Heart right ventricle (tissue), 16 donors: ENCODE results near the gene ZNF71. TPM values are rescaled to one million over a fixed set of nuclear protein-coding genes. Genes with fewer than 3 reads are reported as not detected.
"Not testable (repeated sequence)": the region's sequence is repeated elsewhere in the genome, so short reads cannot be mapped to it uniquely, and the experiment has no call there.

Experiments
- ATAC-seq, 8 donors: fragments of 200-7000 bp; cut with Tn5 transposase; one replicate each; pipeline ENCODE4 v1.9.1; 2020; ENCODE audit warnings: mild to moderate bottlenecking in 8 of 8, moderate library complexity in 8 of 8, moderate number of reproducible peaks in 1 of 8
- DNase-seq, 2 donors: peaks; one replicate each; pipeline ENCODE4 v3.0.0-alpha.2; 2020
- H3K27ac ChIP-seq, 10 donors: fragments of 200-600 bp; sonication (generic) in 2 of 10; one replicate each; pipeline versions ENCODE4 v1.5.0 to v1.8.0; 2020 to 2022; ENCODE audit warnings: mild to moderate bottlenecking in 3 of 10
- H3K27me3 ChIP-seq, 7 donors: fragments of 200-600 bp; one replicate each; pipeline ENCODE4 v1.8.0; 2021 to 2022; ENCODE audit warnings: mild to moderate bottlenecking in 2 of 7
- H3K36me3 ChIP-seq, 9 donors: fragments of 200-600 bp; sonication (generic) in 1 of 9; one replicate each; pipeline versions ENCODE4 v1.5.0 to v1.8.0; 2020 to 2022; ENCODE audit warnings: mild to moderate bottlenecking in 2 of 9
- H3K4me1 ChIP-seq, 9 donors: fragments of 200-600 bp; sonication (generic) in 1 of 9; one replicate each; pipeline versions ENCODE4 v1.5.0 to v1.8.0; 2020 to 2022; ENCODE audit warnings: mild to moderate bottlenecking in 4 of 9
- H3K4me3 ChIP-seq, 10 donors: fragments of 200-600 bp; sonication (generic) in 2 of 10; one replicate each; pipeline versions ENCODE4 v1.5.0 to v1.8.0; 2020 to 2022; ENCODE audit warnings: mild to moderate bottlenecking in 7 of 10, moderate library complexity in 2 of 10
- H3K9me3 ChIP-seq, 11 donors: fragments of 200-600 bp in 10 of 11; sonication (generic) in 2 of 11; one replicate each; pipeline versions ENCODE4 v1.5.0 to v1.8.0; 2013 to 2022; ENCODE audit warnings: mild to moderate bottlenecking in 2 of 11, control low read depth in 1 of 11, moderate library complexity in 1 of 11
- WGBS, 2 donors: extraction: QIAGEN DNeasy Blood & Tissue Kit; methylation state at CpG; one replicate each; pipeline ENCODE4 v1.1.7; 2013; ENCODE audit warnings: inconsistent platforms in 1 of 2; 5-methylcytosine and 5-hydroxymethylcytosine counted together
- intact Hi-C, 10 donors: fragments of 100-400 bp; cut with DNase I; formaldehyde crosslinking; loops; one replicate each; pipeline versions ENCODE4 v1.11.1 to v1.14.2; 2022
- polyA plus RNA-seq, 2 donors: library from polyadenylated mRNA; stranded (reverse); fragments of 200-250 nt; gene quantifications; one replicate each; pipeline ENCODE4 v1.2.3, GENCODE V29; 2013
- total RNA-seq, 10 donors: library from RNA; stranded (reverse); fragmentation: NEBNext Ultra II Directional in 3 of 10; extraction: Animal tissue kit (Norgen Biotek cat#: 25700) in 3 of 10; gene quantifications; one replicate each; pipeline versions ENCODE4 v1.2.1 to v1.2.4, GENCODE V29; 2021 to 2023
- TF ChIP-seq, protein P1 (sequence below), 9 donors: fragments of 200-600 bp; sonication (generic) in 2 of 9; IDR thresholded peaks; one replicate each; pipeline versions ENCODE4 v1.5.0 to v1.8.0; 2021 to 2022; ENCODE audit warnings: antibody characterized with exemption in 9 of 9, mild to moderate bottlenecking in 5 of 9, moderate library complexity in 1 of 9
- donor health status: Arrhythmogenic right ventricular cardiomyopathy.
- donor health status: ischemic (EF 13 %, LVEDD 7.1; RV severe dilation, severe dysfunction).
- donor health status: healthy with polysubstance abuse.
- donor health status: DM: no; HTN: yes; CAD: no.
- donor health status: DM: no; HTN: no; CAD: no.
- donor health status: ischemic (EF 25% LVEDD 6.9; RV normal size, moderate dysfunction).
- donor health status: ischemic (EF 25% LVEDD 5.7; RV mildly dilated, moderate dysfunction).
- donor health status: healthy.
- donor health status: DM: yes; HTN: yes; CAD: no.
- donor health status: Ischemic cardiomyopathy.
- donor health status: ischemic (EF 35%, LVEDD 5.7; RV mildly dilated, moderate dysfunction).
- donor health status: nonischemic (EF 11% LVEDD 7.7; RV severe dilation, severe dysfunction).
- donor health status: DM: yes; HTN: yes; CAD: no.
- donor health status: PGD.
- donor health status: ischemic (EF 29% LVEDD 5.4; RV normal size, mild dysfunction).
- donor health status: nonischemic (EF 23%, LVEDD 6.1; RV moderate dilation, normal function).

Gene ZNF71
- total and polyA plus RNA-seq, 12 donors, result 2.9 to 7.2 (median 6.1) TPM

DNA sequence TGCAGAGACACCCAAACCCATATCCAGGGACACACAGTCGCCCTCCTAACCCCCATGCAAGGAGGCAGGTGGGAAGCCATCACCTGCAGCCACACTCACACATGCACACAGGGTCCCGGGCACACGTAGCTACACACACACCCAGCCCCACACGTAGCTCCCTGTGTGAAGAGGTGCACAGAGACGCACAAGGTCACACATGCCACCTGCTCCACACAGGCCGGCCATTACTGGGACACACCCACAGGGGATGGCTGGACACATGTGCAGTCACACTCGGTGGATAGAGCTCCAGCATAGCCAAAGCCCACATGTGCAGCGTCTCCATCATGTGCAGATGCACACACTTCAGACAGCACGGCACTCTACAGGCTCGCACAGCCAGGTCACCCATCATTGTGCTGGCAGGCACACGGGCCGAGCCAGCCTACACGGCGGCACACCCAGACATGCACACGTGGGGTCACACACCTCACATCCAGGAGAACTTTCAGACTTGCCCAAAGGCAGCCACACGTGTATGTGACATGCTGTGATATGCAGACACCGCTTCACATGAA is 75.4 kb downstream of the ZNF71 start:
- Histone ChIP-seq H3K36me3 (no peaks in the 10 kb centered on the region), H3K27ac (no peak overlapping the region), H3K4me1 (peaks cover 5 to 19% (median 11%) of the 10 kb centered on the region in 9 donors), H3K9me3 (peaks cover 0 to 4% (median 0%) of the 10 kb centered on the region in 11 donors), H3K4me3 (peak overlapping the region in 9 of 10 donors; percentile 57 to 95 (median 82)), H3K27me3 (no peaks in the 10 kb centered on the region)
- DNase-seq, result no peak
- TF ChIP-seq, protein P1, sequence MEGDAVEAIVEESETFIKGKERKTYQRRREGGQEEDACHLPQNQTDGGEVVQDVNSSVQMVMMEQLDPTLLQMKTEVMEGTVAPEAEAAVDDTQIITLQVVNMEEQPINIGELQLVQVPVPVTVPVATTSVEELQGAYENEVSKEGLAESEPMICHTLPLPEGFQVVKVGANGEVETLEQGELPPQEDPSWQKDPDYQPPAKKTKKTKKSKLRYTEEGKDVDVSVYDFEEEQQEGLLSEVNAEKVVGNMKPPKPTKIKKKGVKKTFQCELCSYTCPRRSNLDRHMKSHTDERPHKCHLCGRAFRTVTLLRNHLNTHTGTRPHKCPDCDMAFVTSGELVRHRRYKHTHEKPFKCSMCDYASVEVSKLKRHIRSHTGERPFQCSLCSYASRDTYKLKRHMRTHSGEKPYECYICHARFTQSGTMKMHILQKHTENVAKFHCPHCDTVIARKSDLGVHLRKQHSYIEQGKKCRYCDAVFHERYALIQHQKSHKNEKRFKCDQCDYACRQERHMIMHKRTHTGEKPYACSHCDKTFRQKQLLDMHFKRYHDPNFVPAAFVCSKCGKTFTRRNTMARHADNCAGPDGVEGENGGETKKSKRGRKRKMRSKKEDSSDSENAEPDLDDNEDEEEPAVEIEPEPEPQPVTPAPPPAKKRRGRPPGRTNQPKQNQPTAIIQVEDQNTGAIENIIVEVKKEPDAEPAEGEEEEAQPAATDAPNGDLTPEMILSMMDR (IDR thresholded peaks at IDR 0.05), result no peak
- WGBS, 2 donors, result 69 to 83% methylated on average over 17 of the region's 17 CpGs
- no peak for ATAC-seq
- intact Hi-C loops, result loop anchor here in 2 of 10 donors (5.0 to 10.0 kb wide), 2 partner anchors 268 to 694 kb away; partner anchors contain the start of genes TRAPPC2B (in 1 of the 2), ZNF547 (in 1 of the 2) and ZNF583 (in 1 of the 2)

DNA sequence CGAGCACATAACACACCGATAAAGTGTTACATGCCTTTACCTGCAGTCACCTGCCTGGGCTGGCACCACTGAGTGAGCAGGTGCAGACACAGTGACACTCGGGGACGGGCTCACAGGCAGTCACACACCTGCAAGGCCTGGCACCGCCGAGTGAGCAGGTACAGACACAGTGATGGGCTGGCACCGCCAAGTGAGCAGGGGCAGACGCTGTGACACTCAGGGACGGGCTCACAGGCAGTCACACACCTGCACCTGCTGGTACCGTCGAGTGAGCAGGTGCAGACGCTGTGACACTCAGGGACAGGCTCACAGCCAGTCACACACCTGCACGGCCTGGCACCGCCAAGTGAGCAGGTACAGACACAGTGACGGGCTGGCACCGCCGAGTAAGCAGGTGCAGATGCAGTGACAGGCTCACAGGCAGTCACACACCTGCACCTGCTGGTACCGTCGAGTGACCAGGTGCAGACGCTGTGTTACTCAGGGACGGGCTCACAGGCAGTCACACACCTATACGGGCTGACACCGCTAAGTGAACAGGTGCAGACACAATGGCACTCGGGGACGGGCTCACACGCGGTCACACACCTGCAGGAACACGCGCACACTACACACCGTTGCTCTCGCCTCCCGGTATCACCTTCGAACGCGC is 76.0 kb downstream of the ZNF71 start:
- Histone ChIP-seq H3K27ac (peak overlapping the region in 9 of 10 donors; percentile 46 to 82 (median 57)), H3K9me3 (peaks cover 0 to 2% (median 0%) of the 10 kb centered on the region in 11 donors), H3K27me3 (no peaks in the 10 kb centered on the region), H3K36me3 (no peaks in the 10 kb centered on the region), H3K4me3 (peak overlapping the region; percentile 29 to 95 (median 81)), H3K4me1 (peaks cover 5 to 19% (median 11%) of the 10 kb centered on the region in 9 donors)
- 27 to 34% methylated on average over 35 of the region's 35 CpGs for WGBS, 2 donors
- DNase-seq, result no peak
- intact Hi-C loops, result loop anchor here in 2 of 10 donors (5.0 to 10.0 kb wide), 2 partner anchors 269 to 694 kb away; partner anchors contain the start of genes TRAPPC2B (in 1 of the 2), ZNF547 (in 1 of the 2) and ZNF583 (in 1 of the 2)
- TF ChIP-seq, protein P1 (IDR thresholded peaks at IDR 0.05), result no peak
- ATAC-seq, result peak in 6 of 8 donors; percentile 8 to 45 (median 36)

DNA sequence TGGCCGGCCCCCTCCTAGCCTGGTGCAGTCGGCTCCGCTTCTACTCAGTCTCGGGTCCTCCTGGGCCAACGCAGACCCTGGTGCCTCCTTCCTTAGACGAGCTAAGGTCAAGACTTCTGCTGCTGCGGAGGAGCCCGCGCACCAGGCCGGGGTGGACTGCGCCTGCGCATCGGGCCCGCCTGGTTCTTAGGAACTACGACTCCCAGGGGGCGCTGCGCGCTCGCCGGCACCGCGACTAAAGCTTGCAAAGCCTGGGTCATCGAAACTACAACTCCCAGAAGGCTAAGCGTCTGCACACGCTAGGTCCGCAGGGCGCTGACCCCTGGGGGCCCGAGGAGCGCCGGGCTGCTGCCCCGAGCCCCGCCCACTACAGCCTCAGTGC is 76.5 kb downstream of the ZNF71 start, which contains the start of gene ZNF835:
Gene ZNF835 (minus strand): TSS at position 145 of the 382 bp plus-strand sequence. CDS start 6,559 bp downstream, outside the sequence.
- WGBS, 2 donors, result 0 to 2% methylated on average over 31 to 32 of the region's 32 CpGs
- H3K36me3 ChIP-seq, result no peaks in the 10 kb centered on the region
- peak; percentile 95 to 99 (median 98) for ATAC-seq
- peak; percentile 95 to 99 for DNase-seq
- TF ChIP-seq, protein P1 (IDR thresholded peaks at IDR 0.05), result peak in 6 of 9 donors; percentile 40 to 59 (median 53)
- peak within 1 kb of the TSS in 9 of 10 donors; percentile 46 to 82 (median 57) for H3K27ac ChIP-seq
- H3K9me3 ChIP-seq, result no peaks in the 10 kb centered on the region
- peak within 1 kb of the TSS; percentile 29 to 95 (median 81) for H3K4me3 ChIP-seq
- H3K4me1 ChIP-seq, result peaks cover 5 to 19% (median 11%) of the 10 kb centered on the region in 9 donors
- H3K27me3 ChIP-seq, result no peaks in the 10 kb centered on the region
- intact Hi-C loops, result loop anchor here in 2 of 10 donors (5.0 to 10.0 kb wide), 2 partner anchors 269 to 693 kb away; partner anchors contain the start of genes TRAPPC2B (in 1 of the 2), ZNF547 (in 1 of the 2) and ZNF583 (in 1 of the 2)

GRCh38 chr19:56672610-56673009 is 77.5 kb downstream of the ZNF71 start:
- 66 to 80% methylated on average over 2 of the region's 2 CpGs for WGBS, 2 donors
- peak in 1 of 2 donors; percentile 49 for DNase-seq
- intact Hi-C loops, result loop anchor here in 2 of 10 donors (5.0 to 10.0 kb wide), 2 partner anchors 270 to 692 kb away; partner anchors contain the start of genes TRAPPC2B (in 1 of the 2), ZNF547 (in 1 of the 2) and ZNF583 (in 1 of the 2)

More at GRCh38 chr19:56672610-56673009, 77.5 kb downstream of the ZNF71 start:
- H3K4me1 ChIP-seq, result peaks cover 5 to 19% (median 11%) of the 10 kb centered on the region in 9 donors
- peak in 1 of 8 donors; percentile 16 for ATAC-seq
- not testable (repeated sequence) for H3K4me3 ChIP-seq, H3K36me3 ChIP-seq, H3K9me3 ChIP-seq, H3K27ac ChIP-seq, H3K27me3 ChIP-seq

Other genes starting within 250 kb of the ZNF71 start
- 1 to 10 TPM; 3.0 to 6.2 (median 4.5) TPM for gene ZNF582, start 201.8 kb upstream of the ZNF71 start, total RNA-seq
- gene ZNF582, start 201.8 kb upstream of the ZNF71 start, polyA plus RNA-seq, result 1 to 10 TPM; 4.2 to 5.7 TPM
- gene ZNF583, start 191.0 kb upstream of the ZNF71 start, total RNA-seq, result 1 to 10 TPM; 4.6 to 7.1 (median 5.4) TPM
- gene ZNF583, start 191.0 kb upstream of the ZNF71 start, polyA plus RNA-seq, result 1 to 10 TPM; 2.6 to 3.1 TPM
- gene ZNF667, start 118.0 kb upstream of the ZNF71 start, total RNA-seq, result 1 to 10 TPM; 3.0 to 6.8 (median 4.7) TPM
- gene ZNF667, start 118.0 kb upstream of the ZNF71 start, polyA plus RNA-seq, result 1 to 10 TPM; 1.5 to 6.9 TPM
- 1 to 10 TPM; 3.9 to 7.7 (median 5.5) TPM for gene ZNF471, start 87.4 kb upstream of the ZNF71 start, total RNA-seq
- 1 to 10 TPM; 1.9 to 6.3 TPM for gene ZNF471, start 87.4 kb upstream of the ZNF71 start, polyA plus RNA-seq
- 1 to 10 TPM; 5.2 to 9.1 (median 6.7) TPM for gene ZFP28, start 56.4 kb upstream of the ZNF71 start, total RNA-seq
- gene ZFP28, start 56.4 kb upstream of the ZNF71 start, polyA plus RNA-seq, result 1 to 10 TPM; 4.1 to 5.3 TPM
- gene ZNF470, start 27.8 kb upstream of the ZNF71 start, total RNA-seq, result 1 to 10 TPM; 2.5 to 5.9 (median 4.9) TPM
- 10 to 100 TPM in 1 of 2 donors, 1 to 10 TPM in 1; 3.7 to 12.1 TPM for gene ZNF470, start 27.8 kb upstream of the ZNF71 start, polyA plus RNA-seq
- under 1 TPM in 5 of 10 donors, not detected in 5; 0.24 to 0.67 (median 0.35) TPM for gene SMIM17, start 47.9 kb downstream of the ZNF71 start, total RNA-seq
- gene SMIM17, start 47.9 kb downstream of the ZNF71 start, polyA plus RNA-seq, result under 1 TPM; 0.14 to 0.44 TPM
- gene ZNF835, start 76.5 kb downstream of the ZNF71 start, total RNA-seq, result 1 to 10 TPM; 2.0 to 8.8 (median 3.8) TPM
- 1 to 10 TPM; 1.2 to 1.3 TPM for gene ZNF835, start 76.5 kb downstream of the ZNF71 start, polyA plus RNA-seq
- 10 to 100 TPM in 1 of 10 donors, 1 to 10 TPM in 9; 6.9 to 10.3 (median 7.7) TPM for gene PEG3, start 245.4 kb downstream of the ZNF71 start, total RNA-seq
- 1 to 10 TPM; 1.8 to 3.0 TPM for gene PEG3, start 245.4 kb downstream of the ZNF71 start, polyA plus RNA-seq
- under 1 TPM in 3 of 10 donors, not detected in 7; 0.13 to 0.15 (median 0.14) TPM for gene ZIM2, start 245.4 kb downstream of the ZNF71 start, total RNA-seq
- gene ZIM2, start 245.4 kb downstream of the ZNF71 start, polyA plus RNA-seq, result under 1 TPM in 1 of 2 donors, not detected in 1; 0.06 TPM